ENCODE measurements around the gene CD82.

- no peak for TF ChIP-seq POLR2AphosphoS5 (IDR thresholded peaks at IDR 0.05; ENCODE audit: borderline replicate concordance, low read depth, low read length)
- TF ChIP-seq EZH2 (IDR thresholded peaks at IDR 0.05) = no peak
Measured at GRCh38 chr11:44582641-44583352, 17.3 kb downstream of the CD82 start.

Data from SK-N-MC (cell line).